HepG2 (cell line): Measurements from ENCODE around the gene ATP5MC2. TPM values are rescaled to one million over a fixed set of nuclear protein-coding genes. Genes with fewer than 3 reads are reported as not detected.

Experiments
- ATAC-seq: fragments of 200-7000 bp; cut with Tn5 transposase; 3 replicates; pipeline ENCODE4 v1.9.1; 2020; ENCODE audit warnings: mild to moderate bottlenecking, moderate library complexity
- BruUV-seq: library from RNA; stranded (reverse); fragments of 400-500 nt; replicated peaks from 2 replicates; lab custom pipeline; 2021; lab: Mats Ljungman, UMichigan
- CTCF ChIA-PET: fragments of 300-600 bp; formaldehyde crosslinking; extraction: SDS; loops from one replicate; lab custom pipeline; 2021; ENCODE audit warnings: low total read pairs, inconsistent platforms, low intra/inter-chr PET ratio; lab: Yijun Ruan, JAX
- POLR2A ChIA-PET: fragments of 350-600 bp; sonication (Branson Sonifier 250); formaldehyde crosslinking; loops from one replicate; lab custom pipeline; 2020; ENCODE audit warnings: antibody characterized with exemption, inconsistent platforms; lab: Yijun Ruan, JAX
- DNase-seq: peaks from one replicate; pipeline ENCODE4 v3.0.0-alpha.2; 2015; ENCODE audit warnings: low spot score
- FAIRE-seq: peaks from 3 replicates; lab custom pipeline; 2011; peaks lifted over from hg19 to GRCh38; lab: Jason Lieb, UNC
- H2AFZ ChIP-seq: one replicate; pipeline ENCODE4 v1.6.1; 2011; ENCODE audit warnings: low read length, inconsistent platforms
- H3K27ac ChIP-seq: fragments of 300-600 bp; 3 replicates; pipeline ENCODE4 v1.8.0; 2011; ENCODE audit warnings: mixed run types, mild to moderate bottlenecking, mixed read lengths, low read length, inconsistent platforms; ENCODE audit not compliant: insufficient read depth; ENCODE audit errors: extremely low read length
- H3K27me3 ChIP-seq, 2 experiments: fragments of 200-600 bp in 1 of 2; 2 replicates in 1 of 2; 3 replicates in 1 of 2; pipeline versions ENCODE4 v1.6.0 to v1.8.0; 2011; ENCODE audit warnings: low read length in 2 of 2, mild to moderate bottlenecking in 2 of 2, moderate library complexity in 2 of 2, inconsistent platforms in 1 of 2; ENCODE audit not compliant: insufficient read depth in 2 of 2, control insufficient read depth in 1 of 2
- H3K36me3 ChIP-seq, 2 experiments: fragments of 200-600 bp in 1 of 2; replicated peaks in 1 of 2; 2 replicates in 1 of 2; 3 replicates in 1 of 2; pipeline versions ENCODE4 v1.5.1 to v1.8.0; 2011; ENCODE audit warnings: low read length in 2 of 2, inconsistent platforms in 1 of 2; ENCODE audit not compliant: insufficient read depth in 2 of 2, control insufficient read depth in 1 of 2
- H3K4me1 ChIP-seq: 2 replicates; pipeline ENCODE4 v1.5.1; 2012; ENCODE audit warnings: low read length, inconsistent platforms; ENCODE audit not compliant: insufficient read depth
- H3K4me2 ChIP-seq: 2 replicates; pipeline ENCODE4 v1.6.0; 2011; ENCODE audit warnings: low read depth, low read length, inconsistent platforms
- H3K4me3 ChIP-seq, 3 experiments: fragments of 200-600 bp in 1 of 3; sonication (generic), shearing (Covaris generic) in 1 of 3; replicated peaks in 1 of 3; 2 replicates each; pipeline ENCODE4 v1.5.1; 2011 to 2016; ENCODE audit warnings: low read length in 3 of 3, inconsistent platforms in 2 of 3, low read depth in 2 of 3, mild to moderate bottlenecking in 2 of 3, control low read depth in 1 of 3, mixed read lengths in 1 of 3; ENCODE audit not compliant: insufficient read depth in 1 of 3
- H3K79me2 ChIP-seq: one replicate; pipeline ENCODE4 v1.6.1; 2011; ENCODE audit warnings: low read length, inconsistent platforms; ENCODE audit not compliant: insufficient read depth
- H3K9ac ChIP-seq: 2 replicates; pipeline ENCODE4 v1.6.0; 2011; ENCODE audit warnings: mild to moderate bottlenecking, low read depth, low read length, inconsistent platforms; ENCODE audit not compliant: insufficient read depth
- H3K9me3 ChIP-seq: 2 replicates; pipeline ENCODE4 v1.5.1; 2012; ENCODE audit warnings: mild to moderate bottlenecking, low read length
- H4K20me1 ChIP-seq: 2 replicates; pipeline ENCODE4 v1.6.0; 2011; ENCODE audit warnings: inconsistent platforms, mild to moderate bottlenecking, low read length, moderate library complexity; ENCODE audit not compliant: insufficient read depth
- AGO1 ChIP-seq: fragments of 200-400 bp; formaldehyde crosslinking; IDR thresholded peaks from 2 replicates; pipeline ENCODE4 v1.6.1; 2017; ENCODE audit warnings: mild to moderate bottlenecking, low read depth, low read length, moderate library complexity; ENCODE audit not compliant: poor library complexity, severe bottlenecking
- BCL6 ChIP-seq: IDR thresholded peaks from 2 replicates; pipeline ENCODE4 v1.6.1; 2016; ENCODE audit warnings: missing genetic modification reagents, missing compliant biosample characterization
- CREM ChIP-seq, 2 experiments: sonication (generic) in 1 of 2; formaldehyde crosslinking in 1 of 2; IDR thresholded peaks; 2 replicates each; pipeline versions ENCODE4 v1.4.0 to v1.6.1; 2016 to 2020; ENCODE audit warnings: antibody characterized with exemption in 1 of 2, mild to moderate bottlenecking in 1 of 2, missing genetic modification reagents in 1 of 2
- ETV6 ChIP-seq: sonication (generic); formaldehyde crosslinking; conservative IDR thresholded peaks from 2 replicates; pipeline ENCODE4 v1.4.0; 2020; ENCODE audit warnings: missing genetic modification reagents
- GABPB1 ChIP-seq: IDR thresholded peaks from 2 replicates; pipeline ENCODE4 v1.6.1; 2016; ENCODE audit warnings: mild to moderate bottlenecking, missing genetic modification reagents, moderate library complexity, missing compliant biosample characterization
- KDM2A ChIP-seq: sonication (generic); formaldehyde crosslinking; IDR thresholded peaks from 2 replicates; pipeline ENCODE4 v1.4.0; 2020; ENCODE audit warnings: low read depth, missing genetic modification reagents, borderline replicate concordance
- MXI1 ChIP-seq: IDR thresholded peaks from 3 replicates; pipeline ENCODE4 v1.6.1; 2012; ENCODE audit warnings: low read depth, low read length, inconsistent platforms, borderline replicate concordance
- STAG1 ChIP-seq: sonication (generic); formaldehyde crosslinking; IDR thresholded peaks from 2 replicates; pipeline ENCODE4 v1.4.0; 2020; ENCODE audit warnings: missing genetic modification reagents
- THAP11 ChIP-seq: IDR thresholded peaks from 2 replicates; pipeline ENCODE4 v1.6.1; 2016; ENCODE audit warnings: missing biosample characterization, missing genetic modification reagents
- TOE1 ChIP-seq: sonication (generic); formaldehyde crosslinking; IDR thresholded peaks from 2 replicates; pipeline ENCODE4 v1.4.0; 2020; ENCODE audit warnings: mild to moderate bottlenecking, missing genetic modification reagents
- XRCC5 ChIP-seq: fragments of 200-400 bp; formaldehyde crosslinking; optimal IDR thresholded peaks from 2 replicates; pipeline ENCODE3; 2017; ENCODE audit warnings: mild to moderate bottlenecking, low read length
- ZNF274 ChIP-seq: sonication (generic); formaldehyde crosslinking; IDR thresholded peaks from 2 replicates; pipeline ENCODE4 v1.5.1; 2020; ENCODE audit warnings: mild to moderate bottlenecking, missing genetic modification reagents
- ZNF282 ChIP-seq: fragments of 450-650 bp; IDR thresholded peaks from 2 replicates; pipeline ENCODE4 v1.6.1; 2018; ENCODE audit not compliant: partially characterized antibody
- ZNF709 ChIP-seq: sonication (generic); formaldehyde crosslinking; IDR thresholded peaks from 2 replicates; pipeline ENCODE4 v1.5.0; 2020; ENCODE audit warnings: mild to moderate bottlenecking, missing genetic modification reagents
- WGBS: methylation state at CpG from one replicate; pipeline ENCODE4 v1.1.6; 2017; ENCODE audit warnings: low lambda C conversion rate; 5-methylcytosine and 5-hydroxymethylcytosine counted together
- in situ Hi-C: cut with HindIII; loops from 2 replicates; pipeline ENCODE4 v1.10.0; 2017; ENCODE audit warnings: low pct_unique_long_range_greater_than_20kb; ENCODE audit not compliant: extremely low pct_ligation_motif_present
- intact Hi-C: fragments of 100-400 bp; cut with micrococcal nuclease; formaldehyde crosslinking; loops from one replicate; pipeline ENCODE4 v1.10.0; 2022; ENCODE audit not compliant: unreplicated experiment
- polyA plus RNA-seq, 8 experiments: library from polyadenylated mRNA; depleted of rRNA in 3 of 8; stranded (reverse) in 7 of 8; unstranded in 1 of 8; fragments of >200 nt; fragmentation: Illumina TruSeq in 4 of 8; extraction: Trizol in 4 of 8; gene quantifications; 2 replicates each; pipeline versions ENCODE4 v1.2.1 to v1.2.3, GENCODE V29; 2011 to 2016; ENCODE audit warnings: low read depth in 4 of 8, missing spikeins in 1 of 8, mixed read lengths in 1 of 8; ENCODE audit not compliant: insufficient read depth in 1 of 8
- total RNA-seq, 5 experiments: library from RNA; depleted of rRNA; stranded (reverse); fragments of >200 nt; fragmentation: Illumina TruSeq; extraction: Trizol; gene quantifications; 2 replicates each; pipeline ENCODE4 v1.2.3, GENCODE V29; 2016; ENCODE audit warnings: low read depth in 1 of 5
- TF ChIP-seq, protein P1 (sequence below): sonication (generic); formaldehyde crosslinking; IDR thresholded peaks from 2 replicates; pipeline ENCODE4 v1.4.0; 2020; ENCODE audit warnings: mild to moderate bottlenecking, missing genetic modification reagents
- TF ChIP-seq, protein P2 (sequence below): sonication (generic); formaldehyde crosslinking; IDR thresholded peaks from 2 replicates; pipeline ENCODE4 v1.4.0; 2020; ENCODE audit warnings: missing genetic modification reagents
- TF ChIP-seq, protein P3 (sequence below): sonication (generic); formaldehyde crosslinking; IDR thresholded peaks from 2 replicates; pipeline ENCODE4 v1.8.0; 2022; ENCODE audit warnings: mild to moderate bottlenecking, missing genetic modification reagents; ENCODE audit not compliant: insufficient replicate concordance
- TF ChIP-seq, protein P4 (sequence below): sonication (generic); formaldehyde crosslinking; IDR thresholded peaks from 2 replicates; pipeline ENCODE4 v1.5.0; 2020; ENCODE audit warnings: mild to moderate bottlenecking, missing genetic modification reagents, moderate library complexity

Gene ATP5MC2
- total and polyA plus RNA-seq, 2 of the 13 experiments (the other 11 are each of a cell fraction or from before 2014, with no cell fraction given): 230 to 257 TPM

DNA sequence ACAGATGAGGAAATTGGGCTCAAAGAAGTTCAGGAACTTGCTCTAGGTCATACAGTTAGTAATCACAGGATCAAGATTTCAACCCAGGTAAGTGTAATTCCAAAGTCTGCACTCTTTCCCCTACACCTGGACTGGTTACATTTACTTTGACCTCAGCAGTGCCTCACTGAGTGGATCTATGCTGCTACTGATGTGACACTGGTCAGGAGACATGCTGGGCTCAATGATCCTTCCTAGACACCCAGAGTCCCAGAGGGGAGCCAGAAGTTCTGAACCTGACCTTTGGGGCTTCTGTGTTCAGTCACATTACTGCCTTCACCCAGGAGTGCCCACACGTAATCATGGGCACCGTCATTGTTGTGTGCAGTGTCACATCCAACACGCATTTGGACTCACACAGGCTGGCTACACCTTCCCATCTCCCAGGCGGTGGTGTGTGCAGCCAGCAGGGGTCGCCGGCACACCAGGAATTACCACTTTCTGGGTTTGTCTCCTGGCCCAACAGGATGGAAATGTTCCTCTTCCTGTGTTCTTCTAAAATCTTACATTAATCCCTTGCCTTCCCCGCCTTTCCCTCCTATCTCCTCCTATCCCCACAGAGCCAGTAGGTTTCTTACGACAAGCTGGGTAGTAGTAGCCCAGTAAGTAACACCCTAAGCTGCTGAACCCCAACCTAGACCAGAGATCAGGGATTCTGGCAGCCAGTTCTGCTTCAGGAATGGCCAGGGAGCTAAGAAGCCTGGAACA is 25.8 kb upstream of the ATP5MC2 start:
- no peaks in the 10 kb centered on the region for H4K20me1 ChIP-seq
- H2AFZ ChIP-seq: no peak overlapping the region
- no peak overlapping the region for H3K4me2 ChIP-seq
- no peaks in the 10 kb centered on the region for H3K36me3 ChIP-seq
- H3K27me3 ChIP-seq: peaks cover 7 to 45% of the 10 kb centered on the region in 2 experiments
- H3K4me3 ChIP-seq: no peak overlapping the region
- BruUV-seq: no TSS peak
- intact Hi-C loops: loop anchor here (1.0 kb wide), 1 partner anchor 42 kb away; no protein-coding TSS in a partner anchor
- peaks cover 2% of the 10 kb centered on the region; the same call in 1 of the 2 replicates for H3K4me1 ChIP-seq
- in situ Hi-C loops: loop anchor here (5.0 kb wide), 1 partner anchor 41 kb away; no protein-coding TSS in a partner anchor
- ChIA-PET CTCF (interaction anchor here (1.1 to 12.4 kb wide), 2 partner anchors 43 to 490 kb away, joined by 3 to 216 read pairs; no protein-coding TSS in a partner anchor), POLR2A (interaction anchor here (0.9 kb wide), 1 partner anchor 41 kb away, joined by 3 read pairs; no protein-coding TSS in a partner anchor)
- peak; percentile 97 for ATAC-seq
- no peaks in the 10 kb centered on the region for H3K79me2 ChIP-seq
- no peak overlapping the region for H3K9ac ChIP-seq
- peak; percentile 78 for FAIRE-seq
- DNase-seq: peak; percentile 43
- 0% methylated on average over 5 of the region's 8 CpGs for WGBS
- H3K9me3 ChIP-seq: no peaks in the 10 kb centered on the region
- H3K27ac ChIP-seq: no peak overlapping the region
- TF ChIP-seq, protein P1, sequence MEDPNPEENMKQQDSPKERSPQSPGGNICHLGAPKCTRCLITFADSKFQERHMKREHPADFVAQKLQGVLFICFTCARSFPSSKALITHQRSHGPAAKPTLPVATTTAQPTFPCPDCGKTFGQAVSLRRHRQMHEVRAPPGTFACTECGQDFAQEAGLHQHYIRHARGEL (CRISPR knock-in tag): no peak
- TF ChIP-seq ZNF274 (0 out of 2 replicates have a peak, but pooled peaks have one; percentile 53), STAG1 (CRISPR knock-in tag) (peak; percentile 95), ZNF282 (no peak), ETV6 (CRISPR knock-in tag) (no peak), BCL6 (CRISPR knock-in tag) (no peak), GABPB1 (CRISPR knock-in tag) (no peak; the same call in 1 of the 2 replicates), ZNF709 (CRISPR knock-in tag) (no peak), TOE1 (CRISPR knock-in tag) (no peak), CREM (IDR thresholded peaks at IDR 0.05) (no peak), CREM (CRISPR knock-in tag; IDR thresholded peaks at IDR 0.05) (no peak), KDM2A (CRISPR knock-in tag) (peak; percentile 34; the same call in 1 of the 2 replicates), MXI1 (no peak), XRCC5 (peak; percentile 42), AGO1 (no peak), THAP11 (CRISPR knock-in tag) (0 out of 2 replicates have a peak, but pooled peaks have one; percentile 24)
- TF ChIP-seq, protein P2, sequence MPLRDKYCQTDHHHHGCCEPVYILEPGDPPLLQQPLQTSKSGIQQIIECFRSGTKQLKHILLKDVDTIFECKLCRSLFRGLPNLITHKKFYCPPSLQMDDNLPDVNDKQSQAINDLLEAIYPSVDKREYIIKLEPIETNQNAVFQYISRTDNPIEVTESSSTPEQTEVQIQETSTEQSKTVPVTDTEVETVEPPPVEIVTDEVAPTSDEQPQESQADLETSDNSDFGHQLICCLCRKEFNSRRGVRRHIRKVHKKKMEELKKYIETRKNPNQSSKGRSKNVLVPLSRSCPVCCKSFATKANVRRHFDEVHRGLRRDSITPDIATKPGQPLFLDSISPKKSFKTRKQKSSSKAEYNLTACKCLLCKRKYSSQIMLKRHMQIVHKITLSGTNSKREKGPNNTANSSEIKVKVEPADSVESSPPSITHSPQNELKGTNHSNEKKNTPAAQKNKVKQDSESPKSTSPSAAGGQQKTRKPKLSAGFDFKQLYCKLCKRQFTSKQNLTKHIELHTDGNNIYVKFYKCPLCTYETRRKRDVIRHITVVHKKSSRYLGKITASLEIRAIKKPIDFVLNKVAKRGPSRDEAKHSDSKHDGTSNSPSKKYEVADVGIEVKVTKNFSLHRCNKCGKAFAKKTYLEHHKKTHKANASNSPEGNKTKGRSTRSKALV (CRISPR knock-in tag): no peak
- TF ChIP-seq, protein P3, sequence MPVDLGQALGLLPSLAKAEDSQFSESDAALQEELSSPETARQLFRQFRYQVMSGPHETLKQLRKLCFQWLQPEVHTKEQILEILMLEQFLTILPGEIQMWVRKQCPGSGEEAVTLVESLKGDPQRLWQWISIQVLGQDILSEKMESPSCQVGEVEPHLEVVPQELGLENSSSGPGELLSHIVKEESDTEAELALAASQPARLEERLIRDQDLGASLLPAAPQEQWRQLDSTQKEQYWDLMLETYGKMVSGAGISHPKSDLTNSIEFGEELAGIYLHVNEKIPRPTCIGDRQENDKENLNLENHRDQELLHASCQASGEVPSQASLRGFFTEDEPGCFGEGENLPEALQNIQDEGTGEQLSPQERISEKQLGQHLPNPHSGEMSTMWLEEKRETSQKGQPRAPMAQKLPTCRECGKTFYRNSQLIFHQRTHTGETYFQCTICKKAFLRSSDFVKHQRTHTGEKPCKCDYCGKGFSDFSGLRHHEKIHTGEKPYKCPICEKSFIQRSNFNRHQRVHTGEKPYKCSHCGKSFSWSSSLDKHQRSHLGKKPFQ (CRISPR knock-in tag): no peak
- TF ChIP-seq, protein P4, sequence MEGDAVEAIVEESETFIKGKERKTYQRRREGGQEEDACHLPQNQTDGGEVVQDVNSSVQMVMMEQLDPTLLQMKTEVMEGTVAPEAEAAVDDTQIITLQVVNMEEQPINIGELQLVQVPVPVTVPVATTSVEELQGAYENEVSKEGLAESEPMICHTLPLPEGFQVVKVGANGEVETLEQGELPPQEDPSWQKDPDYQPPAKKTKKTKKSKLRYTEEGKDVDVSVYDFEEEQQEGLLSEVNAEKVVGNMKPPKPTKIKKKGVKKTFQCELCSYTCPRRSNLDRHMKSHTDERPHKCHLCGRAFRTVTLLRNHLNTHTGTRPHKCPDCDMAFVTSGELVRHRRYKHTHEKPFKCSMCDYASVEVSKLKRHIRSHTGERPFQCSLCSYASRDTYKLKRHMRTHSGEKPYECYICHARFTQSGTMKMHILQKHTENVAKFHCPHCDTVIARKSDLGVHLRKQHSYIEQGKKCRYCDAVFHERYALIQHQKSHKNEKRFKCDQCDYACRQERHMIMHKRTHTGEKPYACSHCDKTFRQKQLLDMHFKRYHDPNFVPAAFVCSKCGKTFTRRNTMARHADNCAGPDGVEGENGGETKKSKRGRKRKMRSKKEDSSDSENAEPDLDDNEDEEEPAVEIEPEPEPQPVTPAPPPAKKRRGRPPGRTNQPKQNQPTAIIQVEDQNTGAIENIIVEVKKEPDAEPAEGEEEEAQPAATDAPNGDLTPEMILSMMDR (CRISPR knock-in tag): peak; percentile 97
